ENCODE results near the gene BEND6.

Gene BEND6, protein sequence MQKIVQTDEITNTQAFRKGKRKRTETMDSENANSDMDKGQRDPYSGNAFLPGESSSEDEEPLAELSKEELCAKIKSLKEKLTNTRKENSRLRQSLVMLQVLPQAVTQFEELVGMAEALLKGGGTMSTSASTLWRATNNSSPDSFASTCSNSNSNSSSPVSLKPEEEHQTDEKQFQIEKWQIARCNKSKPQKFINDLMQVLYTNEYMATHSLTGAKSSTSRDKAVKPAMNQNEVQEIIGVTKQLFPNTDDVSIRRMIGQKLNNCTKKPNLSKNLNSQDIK

DNA sequence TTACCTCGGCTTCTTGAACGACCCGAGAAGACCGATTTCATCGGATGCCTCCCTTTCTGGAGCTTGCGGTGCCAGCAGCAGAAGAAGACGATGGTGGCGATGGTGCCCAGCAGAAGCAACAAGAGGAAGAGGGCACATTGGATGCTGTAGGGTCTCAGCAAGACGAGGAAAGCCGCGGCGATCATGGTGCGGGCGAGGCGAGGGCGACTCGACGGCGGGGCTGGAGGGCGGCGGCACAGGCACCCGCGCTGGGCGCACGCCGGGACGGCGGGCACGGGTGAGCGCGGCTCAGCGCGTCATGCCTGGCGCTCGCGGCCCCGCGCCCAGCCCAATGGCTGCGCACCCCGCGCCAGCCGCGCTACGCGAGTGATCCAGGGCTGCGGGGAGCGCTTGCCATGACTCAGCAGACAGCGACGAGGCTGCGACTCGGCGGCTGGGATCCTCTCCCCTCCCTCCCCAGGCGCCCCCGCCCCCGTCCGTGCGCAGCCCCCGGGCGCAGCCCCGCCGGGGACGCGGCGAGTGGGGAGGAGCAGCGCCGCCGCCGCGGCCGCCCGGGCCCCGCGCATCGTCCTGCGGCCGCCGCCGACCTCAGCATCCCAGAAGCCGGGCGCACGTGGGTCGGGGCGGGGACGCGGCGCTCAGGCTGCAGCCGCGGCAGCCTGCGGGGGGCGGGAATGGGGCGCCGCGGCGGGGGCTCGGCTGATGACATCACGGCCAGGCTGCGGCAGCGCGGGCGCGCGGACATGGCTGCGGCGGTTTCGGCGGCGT lies at the start of gene BEND6:
TSS of gene BEND6 (plus strand) at position 705 of the 768 bp plus-strand sequence. CDS start 26,704 bp downstream, outside the sequence.
- DNase-seq (ENCODE audit: low spot score), result no peak

DNA sequence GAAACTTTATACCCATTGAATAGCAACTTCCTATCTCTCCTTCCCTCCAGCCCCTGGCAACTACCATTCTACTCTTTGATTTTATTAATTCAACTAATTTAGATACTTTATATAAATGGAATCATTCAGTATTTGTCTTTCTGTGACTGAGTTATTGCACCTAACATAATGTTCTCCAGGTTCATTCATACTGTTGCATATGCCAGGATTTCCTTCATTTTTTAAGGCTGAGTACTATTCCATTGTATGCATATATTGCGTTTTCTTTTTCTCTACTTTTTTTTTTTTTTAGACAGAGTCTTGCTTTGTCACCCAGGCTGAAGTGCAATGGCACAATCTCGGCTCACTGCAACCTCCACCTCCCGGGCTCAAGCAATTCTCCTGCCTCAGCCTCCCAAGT lies 49.5 kb upstream of the BEND6 start:
- no peak for DNase-seq (ENCODE audit: low spot score)

DNA sequence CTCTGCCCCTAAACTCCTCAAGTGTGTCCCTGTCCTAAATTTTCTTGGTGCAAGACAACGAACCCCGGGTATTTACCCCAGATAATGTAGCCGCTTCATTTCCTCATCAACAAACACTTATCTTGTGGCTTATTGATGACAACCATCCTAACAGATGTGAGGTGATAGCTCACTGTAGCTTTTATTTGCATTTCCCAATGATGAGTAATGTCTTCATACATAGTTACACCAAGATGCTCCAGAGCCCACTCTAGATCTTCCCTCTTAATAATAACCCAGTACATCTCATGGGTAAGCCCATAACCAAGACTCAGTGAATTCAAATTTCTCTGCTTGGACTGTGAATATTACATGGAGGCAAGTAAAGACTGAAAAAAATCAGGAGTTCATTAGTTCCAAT lies 48.2 kb upstream of the BEND6 start:
- DNase-seq (ENCODE audit: low spot score), result no peak

DNA sequence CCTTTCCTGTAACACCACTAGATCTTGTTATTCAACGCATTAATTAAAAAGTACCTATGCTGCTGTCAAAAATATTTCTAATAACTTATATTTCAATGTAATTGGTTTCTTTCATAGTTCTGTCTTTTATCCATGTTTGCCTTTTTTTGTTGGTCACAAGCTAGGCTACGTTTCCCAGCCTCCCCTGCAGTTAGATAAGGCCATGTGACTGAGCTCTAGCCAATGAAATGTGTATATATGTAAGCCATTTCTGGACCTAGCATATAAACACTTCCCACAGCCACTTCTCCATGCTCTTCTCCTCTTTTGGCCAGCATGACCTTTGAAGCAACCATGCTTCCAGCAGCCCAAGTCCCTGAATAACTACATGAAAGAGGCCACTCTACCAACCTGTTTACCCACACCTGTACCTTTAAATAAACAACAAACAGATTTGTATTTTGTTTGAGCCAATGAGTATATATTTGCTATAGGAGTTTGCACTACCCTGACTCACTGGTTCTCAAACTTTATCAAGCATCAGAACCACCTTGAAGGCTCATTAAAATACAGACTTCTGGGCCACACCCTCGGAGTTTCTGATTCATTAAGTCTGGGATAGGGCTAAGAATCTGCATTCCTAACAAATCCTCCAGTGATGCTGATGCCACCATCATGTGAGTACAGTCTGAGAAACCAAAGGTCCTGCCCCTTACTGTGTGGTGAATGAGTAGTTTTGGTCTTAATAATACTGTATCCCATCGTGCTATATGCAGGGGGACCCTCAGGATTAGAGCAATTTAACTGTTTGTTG lies 45.6 kb upstream of the BEND6 start:
- DNase-seq (ENCODE audit: low spot score), result no peak

DNA sequence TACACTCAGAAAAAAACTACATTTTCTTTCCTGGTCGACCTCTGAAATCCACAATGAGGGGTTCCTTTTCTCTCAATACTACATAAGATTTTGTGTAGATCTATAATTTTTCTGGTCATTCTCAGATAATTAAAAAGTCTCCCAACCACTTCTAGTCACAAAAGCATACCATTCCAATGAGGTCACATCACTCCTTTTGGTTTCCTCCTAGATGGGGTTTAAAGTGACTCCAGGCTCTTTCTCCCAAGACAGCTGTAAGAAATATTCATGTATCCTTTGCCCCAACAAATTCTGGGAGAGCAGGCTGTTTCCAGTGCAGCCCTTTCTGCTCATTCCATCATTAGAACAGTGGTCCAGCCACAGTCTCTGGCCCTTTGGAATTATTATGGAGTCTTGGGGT lies 43.1 kb upstream of the BEND6 start:
- DNase-seq (ENCODE audit: low spot score), result no peak

DNA sequence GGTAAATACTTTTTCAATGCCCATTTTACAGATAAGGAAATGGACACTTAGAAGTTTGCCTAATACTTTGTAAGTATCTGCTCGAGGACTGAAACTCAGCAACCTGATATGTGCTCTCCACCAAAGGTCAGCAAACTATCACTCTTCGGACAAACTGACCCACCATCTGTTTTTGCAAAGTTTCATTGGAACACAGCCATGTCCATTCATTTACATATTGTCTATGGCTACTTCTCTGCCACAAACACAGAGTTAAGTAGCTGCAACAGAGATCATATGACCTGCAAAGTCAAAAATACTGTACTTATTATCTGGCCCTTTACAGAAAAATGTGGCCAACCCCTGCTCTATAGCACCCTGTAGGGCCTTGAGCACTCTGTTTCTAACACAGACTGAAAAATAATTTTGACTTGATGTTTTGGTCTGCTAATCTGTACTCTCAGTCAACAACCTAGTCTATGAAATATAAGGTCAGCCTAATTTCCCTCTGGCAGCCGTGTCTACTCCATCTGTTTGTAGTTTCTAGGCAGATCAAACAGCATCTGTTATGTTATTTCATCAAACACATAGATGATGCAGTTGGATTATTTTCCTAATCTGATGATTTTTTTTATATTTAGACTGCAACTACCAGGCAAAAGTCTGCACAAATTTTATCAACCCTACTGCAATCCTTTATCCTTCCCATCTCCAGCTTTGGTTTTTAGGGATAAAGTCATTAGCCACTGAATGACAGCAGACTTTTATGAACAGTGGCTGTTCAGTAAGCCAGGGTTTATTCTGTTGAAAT lies 41.4 kb upstream of the BEND6 start:
- DNase-seq (ENCODE audit: low spot score), result no peak

DNA sequence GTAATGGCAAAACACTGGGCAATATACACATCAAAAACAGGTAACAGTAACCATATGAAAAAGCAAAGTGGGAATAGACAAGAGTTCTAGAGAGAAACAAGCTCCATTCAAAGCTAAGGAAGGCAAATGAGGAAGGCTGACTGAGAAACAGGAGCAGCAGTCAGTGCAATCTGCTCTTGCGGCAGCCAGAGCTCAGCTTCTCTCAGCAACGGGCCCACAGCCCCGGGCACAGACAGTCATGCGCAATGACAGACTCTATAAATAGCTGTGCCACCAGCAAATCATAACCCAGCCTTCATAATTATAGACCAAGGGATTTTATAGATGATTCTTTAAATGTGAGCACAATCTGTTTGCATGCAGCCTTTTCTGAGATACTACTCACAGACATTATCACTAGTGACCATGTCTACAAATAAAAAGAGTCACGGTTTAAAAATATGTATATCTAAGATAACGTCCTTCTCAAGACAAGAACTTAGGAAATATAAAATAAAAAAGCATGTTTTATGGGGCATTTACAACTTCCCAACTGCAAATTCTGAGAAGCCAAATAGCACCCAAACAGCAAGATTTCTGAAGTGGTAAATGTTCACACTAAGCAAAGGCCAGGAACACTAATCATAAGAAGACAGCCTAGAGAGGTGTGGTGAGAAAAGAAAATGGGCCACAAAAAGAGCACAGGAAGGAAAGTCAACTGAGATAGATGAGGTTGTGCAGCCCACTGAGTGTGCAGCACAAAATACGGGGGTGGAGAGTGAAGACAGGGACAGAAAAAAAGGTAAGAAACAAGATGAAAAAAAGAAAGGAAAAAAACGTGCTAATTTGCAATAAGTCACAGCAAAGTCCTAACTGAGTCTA lies 39.9 kb upstream of the BEND6 start:
- no peak for DNase-seq (ENCODE audit: low spot score)

DNA sequence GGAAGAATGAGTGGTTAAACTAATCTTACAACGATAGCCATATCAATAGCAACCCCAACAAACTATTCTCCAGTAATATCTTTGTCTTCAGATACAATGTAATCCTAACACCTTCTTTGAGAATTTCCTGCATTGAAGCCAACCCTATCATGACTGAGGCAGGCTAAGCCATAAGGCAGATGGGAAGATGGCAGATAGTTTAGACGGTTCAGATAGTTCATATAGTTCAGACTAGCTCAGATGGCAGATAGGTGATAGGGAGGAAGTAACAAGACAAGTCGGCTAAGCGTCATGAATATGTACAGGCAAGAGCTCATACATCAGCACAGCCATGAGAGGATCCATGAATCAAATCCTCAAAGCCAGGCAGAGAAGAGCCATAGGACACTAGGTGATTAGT lies 39.1 kb upstream of the BEND6 start:
- DNase-seq (ENCODE audit: low spot score), result no peak

DNA sequence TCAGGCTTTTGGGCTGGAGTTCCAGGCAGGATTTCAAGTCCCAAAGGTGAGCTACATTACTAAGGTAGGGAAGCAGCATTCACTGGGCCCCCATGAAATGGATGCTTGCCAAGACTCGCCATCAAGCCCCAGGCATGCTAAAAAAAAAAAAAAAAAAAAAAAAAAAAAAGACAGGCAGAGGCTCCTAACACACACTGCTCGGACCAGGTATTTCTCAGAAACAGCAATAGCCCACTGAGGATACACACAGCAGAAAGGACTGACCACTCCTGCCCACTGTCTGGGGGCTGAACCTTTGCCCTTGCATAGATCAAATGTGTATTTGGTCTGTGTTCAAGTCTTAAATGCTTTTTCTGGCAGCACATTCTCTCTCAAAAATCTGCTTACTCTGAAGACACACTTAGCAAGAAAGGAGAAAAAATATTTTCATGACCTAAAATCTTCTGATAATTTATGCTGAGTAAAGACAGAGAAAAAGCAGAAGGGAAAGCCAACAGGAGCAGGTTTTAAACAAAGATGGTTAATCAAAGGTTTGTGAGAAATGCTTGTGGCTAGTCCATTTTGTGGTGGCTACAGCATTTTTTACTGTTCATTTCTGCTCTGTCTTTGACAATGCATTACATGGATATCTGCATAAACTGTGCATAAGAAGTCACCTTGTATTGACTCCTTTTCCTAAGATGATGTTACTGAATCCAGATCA lies 37.9 kb upstream of the BEND6 start:
- DNase-seq (ENCODE audit: low spot score), result no peak

DNA sequence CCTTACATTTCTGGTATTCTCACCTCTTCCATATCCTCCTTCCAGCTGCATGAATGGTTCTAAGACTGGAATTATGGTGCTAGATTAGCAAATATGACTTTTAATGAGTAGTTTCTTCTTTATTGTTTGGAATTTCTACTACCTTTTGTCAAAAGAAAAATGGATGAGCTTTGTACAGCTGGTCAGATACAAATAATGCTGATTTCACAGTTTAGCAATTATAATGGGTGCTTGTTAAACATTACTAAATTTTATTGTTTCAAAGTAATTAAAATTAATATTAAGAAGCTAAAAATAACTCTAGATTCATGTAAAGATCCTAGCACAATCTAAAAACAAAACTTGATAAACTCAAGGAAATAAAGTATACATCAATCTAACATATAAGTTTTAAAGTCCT lies 32.3 kb upstream of the BEND6 start:
- DNase-seq (ENCODE audit: low spot score), result no peak

DNA sequence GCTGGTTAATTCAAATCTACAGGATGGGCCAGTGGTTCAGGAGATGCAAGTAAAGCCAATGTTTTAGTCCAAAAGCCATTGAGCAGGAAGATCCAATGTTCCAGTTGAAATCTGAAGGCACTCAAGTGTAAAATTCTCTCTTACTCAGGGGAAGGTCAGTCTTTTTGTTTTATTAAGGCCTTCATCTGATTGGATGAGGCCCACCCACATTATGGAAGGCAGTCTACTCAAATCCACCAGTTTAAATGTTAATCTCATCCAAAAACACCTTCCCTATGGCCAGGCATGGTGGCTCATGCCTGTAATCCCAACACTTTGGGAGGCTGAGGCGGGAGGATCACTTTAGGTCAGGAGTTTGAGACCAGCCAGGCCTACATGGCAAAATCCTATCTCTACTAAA lies 31.3 kb upstream of the BEND6 start:
- DNase-seq (ENCODE audit: low spot score), result no peak

DNA sequence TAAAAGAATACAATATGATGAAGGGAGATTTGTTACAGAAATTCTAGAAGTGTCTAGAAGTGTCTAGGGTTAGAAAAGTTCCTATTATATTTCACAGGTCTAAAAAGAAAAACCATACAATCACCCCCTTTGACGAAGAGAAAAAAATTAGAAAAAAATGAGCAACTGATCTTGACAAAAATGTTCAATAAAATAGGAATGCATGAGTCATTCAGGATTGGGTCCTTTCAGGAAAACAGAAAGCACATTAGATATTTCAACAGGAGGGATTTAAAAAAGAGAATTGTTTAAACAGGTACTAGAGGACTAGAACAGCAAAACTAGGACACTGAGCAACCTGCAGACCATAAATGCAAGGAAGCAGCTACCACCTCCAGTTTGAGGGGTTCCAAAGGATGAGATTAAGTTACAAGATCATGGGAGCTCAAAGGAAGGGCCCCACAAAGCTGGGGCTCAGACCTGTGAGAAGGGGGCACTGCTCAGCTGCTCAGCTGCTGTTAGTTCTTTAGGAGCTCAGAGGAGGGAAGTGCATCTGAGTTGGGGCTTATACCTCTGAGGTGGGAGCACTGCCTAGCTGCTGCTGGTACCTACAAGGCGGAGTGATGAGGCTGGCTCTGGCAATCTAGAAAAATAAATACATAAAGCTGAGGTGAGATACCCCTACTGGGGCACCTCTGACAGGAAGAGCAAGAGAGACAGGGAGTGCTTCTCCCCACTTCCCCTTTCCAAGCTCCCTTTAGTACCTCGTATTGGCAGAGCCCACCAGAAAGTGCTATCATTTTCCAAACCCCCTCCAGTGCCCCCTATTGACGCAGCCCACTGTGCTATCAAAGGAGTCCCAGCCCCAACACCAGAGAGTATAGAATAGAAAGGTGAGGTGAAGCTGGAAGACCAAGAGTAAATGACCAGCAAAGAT lies 27.1 kb upstream of the BEND6 start:
- DNase-seq (ENCODE audit: low spot score), result no peak

DNA sequence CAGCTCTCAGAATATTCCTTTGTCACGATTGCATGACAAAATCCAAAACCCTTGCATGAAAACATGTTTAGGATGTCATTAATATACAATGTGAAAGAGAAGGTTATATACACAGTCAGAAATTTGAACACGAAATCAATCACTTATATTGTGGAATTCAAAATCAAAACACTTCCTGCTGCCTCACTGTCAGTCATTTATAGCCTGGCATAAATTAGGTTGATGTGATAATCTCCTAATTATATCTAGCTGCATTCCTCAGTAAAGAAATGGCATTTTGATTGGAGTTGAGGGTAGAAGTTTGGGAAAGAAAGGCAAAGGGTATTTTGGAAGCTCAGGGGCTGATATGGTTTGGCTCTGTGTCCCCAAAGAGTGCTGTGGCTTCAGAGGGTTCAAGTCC lies 24.1 kb upstream of the BEND6 start:
- DNase-seq (ENCODE audit: low spot score), result no peak

DNA sequence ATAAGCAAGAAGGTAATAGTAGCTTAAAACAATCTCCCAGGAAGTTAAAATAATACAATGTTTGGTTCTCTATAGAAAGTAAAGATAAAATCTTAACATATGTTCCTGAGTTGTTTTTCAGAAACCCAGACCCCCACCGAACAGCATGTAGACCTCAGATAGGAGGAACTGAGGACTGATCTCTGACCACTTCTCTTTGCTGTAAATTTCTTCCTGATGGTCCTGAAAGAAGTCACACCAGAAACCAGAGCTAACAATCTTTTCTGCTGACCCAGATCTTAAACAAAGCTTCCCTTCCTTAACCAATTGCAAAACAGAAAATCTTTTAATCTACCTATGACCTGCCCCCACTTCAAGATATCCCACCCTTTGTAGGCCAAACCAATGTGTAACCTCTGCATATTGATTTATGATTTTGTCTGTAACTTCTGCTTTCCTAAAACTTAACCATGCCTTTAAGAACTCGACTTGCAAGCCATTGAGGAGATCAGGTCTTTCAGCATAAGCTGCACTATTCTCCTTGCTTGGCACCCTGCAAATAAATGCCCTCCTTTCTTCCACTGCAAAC lies 21.9 kb upstream of the BEND6 start:
- DNase-seq (ENCODE audit: low spot score), result no peak

DNA sequence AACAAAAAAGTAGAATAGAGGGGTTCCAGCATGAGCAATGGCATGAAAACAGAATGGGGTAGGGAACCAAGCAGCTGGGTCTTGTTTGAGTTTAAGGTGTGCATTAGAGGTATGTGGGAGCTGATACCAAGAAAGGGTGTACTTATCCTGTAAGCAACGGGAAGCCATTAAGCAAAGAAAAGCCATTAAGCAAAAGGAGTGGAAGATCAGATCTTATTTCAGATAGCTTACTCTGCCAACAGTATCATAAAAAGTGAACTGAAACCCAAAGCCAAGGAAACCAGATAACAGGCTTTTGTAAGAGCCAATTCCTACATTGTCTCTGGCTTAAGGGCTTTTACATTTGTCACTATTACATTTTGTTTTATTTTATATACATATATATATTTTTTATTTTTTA lies 21.3 kb upstream of the BEND6 start:
- no peak for DNase-seq (ENCODE audit: low spot score)

DNA sequence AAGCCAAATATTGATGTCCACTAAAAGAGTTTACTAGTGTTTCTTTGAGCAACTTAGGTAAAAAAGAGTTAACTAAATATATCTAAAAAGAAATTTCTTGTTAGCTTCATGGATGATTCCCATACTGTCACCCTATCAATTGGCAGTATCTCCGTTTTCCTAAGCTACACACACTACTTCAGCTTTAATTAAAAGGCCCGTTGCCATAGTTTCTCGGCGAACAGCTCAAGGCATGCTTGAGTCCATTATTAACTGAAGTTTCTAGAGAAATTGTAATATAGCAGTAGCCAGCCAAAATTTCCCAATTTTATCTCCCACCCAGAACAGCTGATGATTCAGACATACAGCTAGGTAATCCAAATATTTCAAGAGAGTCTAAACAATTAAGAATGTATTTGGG lies 20.0 kb upstream of the BEND6 start:
- no peak for DNase-seq (ENCODE audit: low spot score)

DNA sequence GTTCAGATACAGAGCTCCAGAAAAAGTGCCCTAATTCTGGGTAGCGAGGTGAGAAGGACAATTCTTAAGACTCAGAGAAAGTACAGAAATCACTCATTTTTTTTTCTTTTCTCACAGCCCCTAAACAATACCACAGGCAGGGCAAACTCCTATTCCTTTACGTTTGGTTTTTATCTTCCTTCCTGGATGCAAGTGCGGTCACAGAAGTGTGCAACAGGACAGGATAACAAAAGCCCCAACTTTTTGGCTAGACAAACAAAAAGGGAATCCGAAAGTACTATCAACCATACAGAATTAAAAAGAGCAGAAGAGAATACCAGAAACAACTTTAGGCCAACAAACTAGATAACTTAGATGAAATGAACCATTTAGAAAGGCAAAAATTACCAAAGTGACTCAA lies 18.4 kb upstream of the BEND6 start:
- DNase-seq (ENCODE audit: low spot score), result no peak

DNA sequence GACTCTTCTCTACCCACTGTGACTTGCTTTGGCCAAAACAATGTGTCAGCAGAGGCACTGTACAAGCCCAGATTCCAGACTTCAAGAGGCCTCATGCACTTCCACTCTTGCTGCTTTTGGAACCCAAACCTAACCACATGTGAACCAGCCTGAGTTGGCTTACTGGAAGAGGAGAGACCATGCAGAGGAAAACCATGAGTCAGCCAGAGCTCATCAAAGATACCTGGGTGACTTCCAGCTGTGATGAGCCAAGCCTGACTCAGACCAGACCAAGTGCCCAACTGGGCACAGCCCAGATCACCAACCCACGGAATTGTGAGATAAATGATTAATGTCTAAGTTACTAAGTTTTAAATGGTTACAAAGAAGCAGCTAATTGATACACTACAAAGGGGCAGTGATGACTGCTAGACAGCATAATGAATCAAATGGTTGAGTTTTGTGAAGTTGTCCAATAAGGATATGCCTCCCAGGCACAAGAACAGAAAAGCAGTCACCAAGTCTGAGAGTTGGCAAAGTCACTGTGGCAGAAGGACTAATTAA lies 16.2 kb upstream of the BEND6 start:
- DNase-seq (ENCODE audit: low spot score), result no peak

DNA sequence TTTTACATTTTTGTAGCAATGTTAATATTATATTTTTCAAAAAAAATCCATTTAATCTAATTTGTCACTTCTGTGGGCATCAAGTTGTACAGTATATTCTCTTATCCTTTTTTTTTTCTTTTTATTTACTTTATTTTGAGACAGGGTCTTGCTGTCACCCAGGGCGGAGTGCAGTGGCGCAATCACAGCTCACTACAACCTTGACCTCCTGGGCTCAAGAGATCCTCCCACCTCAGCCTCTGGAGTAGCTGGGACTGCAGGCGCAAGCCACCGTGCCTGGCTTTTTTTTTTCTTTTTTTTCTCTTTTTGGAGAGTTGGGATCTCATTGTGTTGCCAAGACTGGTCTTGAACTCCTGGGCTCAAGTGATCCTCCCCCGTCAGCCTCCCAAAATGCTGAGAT lies 14.4 kb upstream of the BEND6 start:
- DNase-seq (ENCODE audit: low spot score), result no peak

All from CD4-positive, alpha-beta T cell treated with Interleukin-2 at 100 ng/mL for 4 hours (primary cell).